Prostate gland (tissue), 2 donors: ENCODE data around the gene NCAPG2.

ENCODE experiments used
- CTCF ChIP-seq, 4 experiments: fragments of 200-600 bp in 2 of 4; fragments of 450-650 bp in 2 of 4; sonication (generic) in 2 of 4; IDR thresholded peaks; 1 replicate in 3 of 4; 2 replicates in 1 of 4; pipeline ENCODE4 v1.5.1; 2016 to 2019; ENCODE audit warnings: antibody characterized with exemption in 4 of 4, mild to moderate bottlenecking in 2 of 4, moderate library complexity in 2 of 4
- POLR2A ChIP-seq: fragments of 450-650 bp; IDR thresholded peaks from one replicate; pipeline ENCODE4 v1.6.1; 2016; ENCODE audit warnings: antibody characterized with exemption, mild to moderate bottlenecking

DNA sequence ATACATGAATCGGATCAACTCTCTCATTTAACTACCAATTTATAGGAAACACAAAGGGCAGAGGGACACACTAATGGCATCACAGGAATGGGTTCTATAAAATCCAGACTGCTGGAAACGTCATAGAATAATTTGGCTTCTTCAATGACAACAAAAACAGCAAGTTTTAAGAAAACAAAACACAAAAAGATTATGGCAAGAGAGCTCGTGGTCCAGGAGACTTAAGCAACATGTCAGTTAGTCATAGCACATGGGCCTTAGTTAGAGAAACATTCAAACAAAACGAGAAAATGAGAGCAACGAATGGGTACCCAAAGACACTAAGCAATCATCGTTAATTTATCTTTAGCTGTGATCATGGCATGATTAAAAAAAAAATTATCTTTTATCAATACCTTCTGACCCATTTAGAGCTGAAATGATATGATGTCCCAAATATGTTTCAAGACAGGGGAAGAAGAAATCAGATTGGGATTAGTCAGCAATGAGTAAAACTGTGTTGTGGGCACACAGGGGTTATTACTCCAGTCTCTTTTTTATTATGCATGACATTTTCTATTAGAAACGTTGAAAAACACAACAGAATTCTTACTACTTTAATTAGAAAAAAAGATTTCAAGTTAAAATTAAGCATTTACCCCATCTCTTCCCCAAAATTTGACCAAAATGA is 28.3 kb downstream of the NCAPG2 start:
- no peak for TF ChIP-seq POLR2A
- TF ChIP-seq CTCF (IDR thresholded peaks at IDR 0.05) = no peak
